ENCODE data around the gene SS18L1.

SS18L1 gene

DNA sequence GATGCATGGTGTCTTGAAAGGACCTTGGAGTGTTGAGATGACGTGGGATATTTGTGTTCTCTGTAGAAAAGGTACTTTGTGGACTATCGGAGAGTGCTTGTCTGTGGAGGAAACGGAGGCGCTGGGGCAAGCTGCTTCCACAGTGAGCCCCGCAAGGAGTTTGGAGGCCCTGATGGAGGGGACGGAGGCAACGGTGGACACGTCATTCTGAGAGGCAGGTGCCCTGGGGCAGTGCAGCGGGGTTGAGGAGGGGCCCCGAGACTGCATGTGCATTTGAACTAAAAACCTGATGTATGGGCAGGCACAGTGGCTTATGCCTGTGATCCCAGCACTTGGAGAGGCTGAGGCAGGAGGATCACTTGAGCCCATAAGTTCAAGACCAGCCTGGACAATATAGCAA, 52.2 kb downstream of the SS18L1 start:
- DNase-seq (ENCODE audit: low spot score): no peak

DNA sequence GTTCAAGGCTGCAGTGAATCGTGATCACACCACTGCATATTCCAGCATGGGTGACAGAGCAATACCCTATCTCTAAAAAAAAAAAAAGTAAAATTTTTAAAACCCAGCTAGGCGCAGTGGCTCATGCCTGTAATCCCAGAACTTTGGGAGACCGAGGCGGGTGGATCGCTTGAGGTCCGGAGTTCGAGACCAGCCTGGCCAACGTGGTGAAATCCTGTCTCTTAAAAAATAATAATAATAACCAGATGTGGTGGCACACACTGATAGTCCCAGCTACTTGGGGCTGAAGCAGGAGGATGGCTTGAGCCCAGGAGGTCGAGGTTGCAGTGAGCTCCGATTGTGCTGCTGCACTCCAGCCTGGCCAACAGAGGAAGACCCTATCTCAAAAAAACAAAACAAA, 52.7 kb downstream of the SS18L1 start:
- no peak for DNase-seq (ENCODE audit: low spot score)

DNA sequence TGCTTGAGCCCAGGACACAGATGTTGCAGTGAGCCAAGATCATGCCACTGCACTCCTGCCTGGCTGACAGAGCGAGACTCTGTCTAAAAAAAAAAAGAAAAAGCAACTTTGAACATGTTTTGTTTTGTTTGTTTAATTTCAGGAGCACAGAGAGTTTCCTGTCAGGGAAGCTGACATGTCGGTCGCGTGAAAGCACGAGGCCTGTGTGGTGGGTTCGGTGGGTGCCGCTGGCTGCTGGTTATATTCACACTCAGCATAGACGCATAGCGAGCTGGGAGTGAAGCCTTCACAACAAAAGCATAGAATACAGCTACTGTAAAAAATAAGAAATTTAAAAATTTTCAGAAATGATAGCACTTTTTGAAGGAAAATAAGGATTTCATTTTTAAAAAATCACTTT, 53.7 kb downstream of the SS18L1 start:
- no peak for DNase-seq (ENCODE audit: low spot score)

DNA sequence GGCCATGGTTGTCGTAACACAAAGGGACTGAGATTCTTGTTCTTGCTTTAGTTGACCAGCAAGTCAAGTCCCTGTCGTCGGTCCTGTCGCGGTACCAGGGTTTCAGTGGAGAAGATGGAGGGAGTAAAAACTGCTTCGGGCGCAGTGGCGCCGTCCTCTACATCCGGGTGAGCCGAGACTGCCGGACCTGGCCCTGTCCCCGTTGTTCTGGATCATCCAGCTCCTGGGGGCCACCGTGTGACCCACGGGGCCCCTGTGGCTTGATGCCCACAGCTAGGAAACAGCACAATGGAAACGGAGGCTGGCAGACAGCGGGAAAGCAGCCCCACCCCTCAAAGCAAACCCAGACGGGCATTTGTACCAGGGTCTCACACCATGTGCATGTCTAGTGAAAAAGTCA, 54.2 kb downstream of the SS18L1 start:
- DNase-seq (ENCODE audit: low spot score): no peak

DNA sequence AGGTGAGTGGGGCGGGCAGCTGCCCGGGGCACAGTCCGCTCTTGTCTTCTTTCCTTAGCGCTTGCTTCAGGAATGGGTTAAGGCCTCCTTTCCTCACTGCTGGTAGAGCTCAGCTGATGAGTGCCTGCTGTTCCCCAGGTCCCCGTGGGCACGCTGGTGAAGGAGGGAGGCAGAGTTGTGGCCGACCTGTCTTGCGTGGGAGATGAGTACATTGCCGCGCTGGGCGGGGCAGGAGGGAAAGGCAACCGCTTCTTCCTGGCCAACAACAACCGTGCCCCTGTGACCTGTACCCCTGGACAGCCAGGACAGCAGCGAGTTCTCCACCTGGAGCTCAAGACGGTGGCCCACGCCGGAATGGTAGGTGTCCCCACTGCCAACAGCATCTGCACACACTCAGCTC, 54.9 kb downstream of the SS18L1 start:
- DNase-seq (ENCODE audit: low spot score): no peak

DNA sequence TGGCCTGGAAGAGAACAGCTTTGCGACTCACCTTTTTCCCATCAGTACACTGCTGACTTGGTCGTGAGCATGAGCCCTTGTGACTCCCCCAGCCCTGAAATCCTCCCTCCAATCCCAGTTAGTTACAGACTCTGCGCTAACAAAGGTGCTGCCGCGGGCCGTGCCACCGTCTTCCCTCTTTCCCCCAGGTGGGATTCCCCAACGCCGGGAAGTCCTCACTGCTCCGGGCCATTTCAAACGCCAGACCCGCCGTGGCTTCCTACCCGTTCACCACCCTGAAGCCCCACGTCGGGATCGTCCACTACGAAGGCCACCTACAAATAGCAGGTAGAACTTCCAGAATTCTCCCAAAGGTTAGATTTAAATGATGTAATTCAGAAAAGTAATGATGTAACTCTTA, 55.4 kb downstream of the SS18L1 start:
- no peak for DNase-seq (ENCODE audit: low spot score)

DNA sequence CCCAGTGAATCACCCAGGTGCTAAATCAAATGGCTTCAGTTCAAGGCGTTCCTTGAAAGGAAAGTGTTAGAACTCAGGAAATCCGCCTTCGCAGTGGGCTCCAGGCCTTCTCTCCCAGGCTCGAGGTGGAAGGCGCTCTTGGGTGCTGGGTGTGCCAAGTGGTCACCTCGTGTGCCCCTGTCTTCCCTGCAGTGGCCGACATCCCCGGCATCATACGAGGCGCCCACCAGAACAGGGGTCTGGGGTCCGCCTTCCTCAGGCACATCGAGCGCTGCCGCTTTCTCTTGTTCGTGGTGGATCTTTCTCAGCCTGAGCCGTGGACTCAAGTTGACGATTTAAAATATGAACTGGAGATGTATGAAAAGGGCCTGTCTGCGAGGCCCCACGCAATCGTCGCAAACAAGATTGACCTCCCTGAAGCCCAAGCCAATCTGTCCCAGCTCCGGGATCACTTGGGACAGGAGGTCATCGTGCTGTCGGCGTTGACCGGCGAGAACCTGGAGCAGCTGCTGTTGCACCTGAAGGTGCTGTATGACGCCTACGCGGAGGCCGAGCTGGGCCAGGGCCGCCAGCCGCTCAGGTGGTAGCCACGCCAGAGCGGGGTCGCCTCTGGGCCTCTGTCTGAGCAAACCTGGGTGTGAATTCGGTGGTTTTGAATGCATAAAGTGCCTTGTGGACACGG, 57.1 kb downstream of the SS18L1 start:
- DNase-seq (ENCODE audit: low spot score): no peak

DNA sequence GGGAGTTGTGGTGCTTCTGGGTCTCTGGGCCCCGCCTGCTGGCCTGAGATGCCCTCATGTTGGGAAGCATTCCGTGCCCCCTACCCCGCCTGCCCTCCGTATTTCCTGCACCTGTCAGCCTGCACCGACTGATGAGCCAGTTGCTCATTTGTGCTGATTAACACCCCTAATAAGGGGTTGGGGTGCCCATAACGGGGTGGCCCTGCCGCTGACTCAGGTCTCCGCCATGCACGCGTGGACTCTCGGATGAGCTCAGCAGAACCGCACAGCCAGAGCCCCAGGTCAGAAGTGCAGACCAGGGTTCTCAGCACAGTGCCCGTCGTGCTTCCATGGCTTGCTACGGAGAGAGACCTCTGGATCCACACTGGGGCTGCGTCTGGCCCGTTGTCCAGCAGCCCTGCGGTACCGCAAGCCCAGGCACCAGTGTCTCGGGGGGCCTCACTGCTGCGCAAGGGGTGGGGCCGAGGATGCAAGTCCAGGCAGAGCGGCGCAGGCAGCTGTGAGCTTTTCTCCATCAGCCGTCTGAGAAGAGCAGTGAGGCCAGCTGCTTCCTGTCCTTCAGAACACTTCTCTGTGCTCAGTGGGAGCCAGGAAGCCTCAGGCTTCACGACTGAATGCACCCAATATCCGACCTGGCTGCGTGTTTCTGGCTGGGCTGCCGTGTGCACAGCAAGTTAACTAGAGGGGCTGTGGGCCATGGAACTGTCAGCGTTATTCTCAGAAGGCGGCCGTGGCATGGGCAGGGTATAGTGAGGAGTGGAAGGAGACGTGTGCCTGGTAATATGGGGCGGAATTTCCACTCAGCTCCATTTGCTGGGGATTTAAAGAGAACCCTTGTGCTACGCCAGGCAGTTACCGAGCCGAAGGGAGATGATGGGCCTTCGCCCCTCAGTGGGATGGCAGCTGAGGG, 57.9 kb downstream of the SS18L1 start:
- DNase-seq (ENCODE audit: low spot score): no peak

DNA sequence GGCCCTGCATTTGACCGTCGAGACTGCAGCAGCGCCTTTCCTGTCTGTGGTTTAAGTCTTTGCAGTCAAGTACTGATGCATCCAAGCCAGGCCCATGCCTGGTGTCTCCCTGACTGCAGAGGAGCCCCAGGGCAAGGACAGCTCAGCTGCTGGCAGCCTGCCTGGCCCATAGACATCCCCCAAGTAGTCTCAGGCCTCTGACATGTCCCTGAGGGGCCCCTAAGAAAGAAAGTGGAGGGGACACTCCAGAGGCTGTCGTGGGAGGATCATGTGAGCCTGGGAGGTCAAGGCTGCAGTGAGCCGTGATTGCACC, 58.5 kb downstream of the SS18L1 start:
- DNase-seq (ENCODE audit: low spot score): no peak

DNA sequence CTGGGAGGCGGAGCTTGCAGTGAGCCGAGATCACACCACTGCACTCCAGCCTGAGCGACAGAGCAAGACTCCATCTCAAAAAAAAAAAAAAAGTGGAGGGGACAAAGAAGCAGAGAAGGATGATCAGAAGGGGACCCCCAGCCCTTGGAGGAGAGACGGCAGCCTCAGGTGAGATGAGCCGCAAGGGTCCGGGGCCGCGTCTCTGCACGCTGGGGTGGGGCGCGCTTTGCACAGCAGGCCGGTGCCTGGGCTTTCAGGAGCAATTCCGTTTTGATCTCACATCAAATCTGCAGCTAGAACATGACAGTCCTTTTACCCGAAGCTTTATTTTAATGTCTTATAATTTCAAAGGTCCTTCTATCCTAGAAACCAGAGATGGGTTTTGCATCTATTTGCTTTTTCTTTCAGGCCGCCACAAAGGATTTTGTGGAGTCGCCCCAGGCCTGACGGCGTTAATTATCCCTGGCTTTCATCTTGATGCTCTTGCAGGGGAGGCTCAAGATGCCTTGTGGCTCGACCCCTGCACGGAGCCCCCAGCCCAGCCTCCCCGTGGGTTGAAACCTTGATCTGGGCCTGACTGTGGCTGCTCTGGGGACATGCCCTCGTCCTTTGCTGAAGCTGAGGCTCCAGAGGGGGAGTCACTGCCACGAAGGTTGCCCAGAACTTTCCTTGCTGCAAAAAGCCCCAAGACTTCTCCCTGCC, 59.3 kb downstream of the SS18L1 start:
- no peak for DNase-seq (ENCODE audit: low spot score)

DNA sequence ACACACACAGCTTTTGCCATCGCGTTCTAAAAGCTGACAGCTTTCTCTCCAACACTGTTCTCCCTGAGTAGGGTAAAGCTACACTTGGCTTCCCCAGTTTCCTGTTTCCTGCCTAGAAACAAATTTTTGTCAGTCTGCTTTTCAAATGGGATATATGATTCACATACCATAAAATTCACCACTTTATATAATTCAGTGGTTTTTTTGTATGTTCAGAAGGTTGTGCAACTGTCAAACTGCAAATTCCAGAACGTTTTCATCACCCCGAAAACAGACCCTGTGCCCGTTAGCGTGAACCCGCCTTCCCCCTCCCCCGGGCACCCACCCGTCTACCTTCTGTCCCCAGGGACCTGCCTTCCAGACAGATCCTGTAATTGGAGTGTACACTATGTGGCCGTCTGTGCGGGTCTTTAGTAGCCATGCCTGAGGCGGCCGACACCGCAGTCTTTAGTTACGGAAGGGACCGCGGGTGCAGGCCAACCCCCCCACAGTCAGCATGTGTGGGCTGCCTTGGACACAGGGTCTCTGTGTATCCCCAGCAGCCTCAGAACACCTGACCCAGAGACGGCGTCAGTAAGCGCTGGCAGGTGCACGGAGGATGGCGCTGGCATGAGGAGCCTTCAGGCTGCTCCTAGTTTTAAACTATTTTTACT, 59.9 kb downstream of the SS18L1 start:
- no peak for DNase-seq (ENCODE audit: low spot score)

DNA sequence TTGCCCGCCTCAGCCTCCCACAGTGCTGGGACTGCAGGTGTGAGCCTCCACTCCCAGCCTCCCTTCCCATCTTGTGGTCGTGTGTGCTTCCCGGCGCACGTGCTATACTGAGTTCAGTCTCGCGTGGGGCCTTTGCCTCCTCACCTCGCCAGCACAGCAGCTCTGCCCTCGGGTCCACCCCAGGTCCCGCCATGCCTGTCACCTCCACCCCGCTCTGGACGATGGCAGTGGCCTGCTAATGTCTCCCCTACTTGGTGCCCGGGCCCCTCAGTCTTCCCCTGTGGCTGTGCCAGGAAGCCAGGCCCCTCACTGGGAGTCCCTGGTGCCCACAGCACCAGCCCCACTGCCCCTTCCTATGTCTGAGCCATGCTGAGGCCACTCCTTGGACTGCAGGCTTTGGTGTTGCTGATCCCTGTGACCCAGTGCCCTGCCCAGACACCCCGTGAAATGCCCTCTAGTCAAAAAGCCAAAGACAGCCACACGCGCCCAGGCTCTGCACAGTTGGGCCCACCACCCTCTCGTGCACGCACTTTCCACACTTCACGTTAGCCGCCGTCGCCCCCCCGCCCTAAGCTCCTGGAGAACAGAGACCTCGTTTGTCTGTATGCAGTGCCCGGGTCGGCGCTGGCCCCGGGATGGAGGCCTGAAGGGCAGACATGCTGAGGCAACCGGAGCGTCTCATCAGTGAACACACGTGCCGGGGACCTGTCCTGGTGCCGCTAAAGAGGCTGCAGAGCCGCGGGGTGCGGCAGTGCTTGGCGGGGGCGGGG, 62.2 kb downstream of the SS18L1 start:
- DNase-seq (ENCODE audit: low spot score): no peak

DNA sequence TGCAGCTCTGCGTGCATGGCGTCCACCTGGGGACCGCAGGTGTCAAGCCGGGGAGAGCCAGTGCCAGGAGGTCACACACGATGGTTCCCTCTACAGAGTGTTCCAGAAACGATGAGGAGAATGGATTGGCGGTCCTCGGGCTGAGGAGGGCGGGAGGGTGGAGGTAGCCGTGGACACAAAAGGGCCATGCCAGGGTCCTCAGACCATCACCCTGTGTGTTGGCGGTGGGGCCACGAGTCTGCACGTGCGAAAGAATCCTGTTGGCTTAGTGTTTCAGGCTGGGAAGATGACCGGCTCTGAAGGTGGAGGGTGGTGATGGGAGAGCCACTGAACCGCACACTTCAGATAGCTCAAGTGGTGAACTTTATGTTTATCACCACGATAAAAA, 62.8 kb downstream of the SS18L1 start:
- DNase-seq (ENCODE audit: low spot score): no peak

DNA sequence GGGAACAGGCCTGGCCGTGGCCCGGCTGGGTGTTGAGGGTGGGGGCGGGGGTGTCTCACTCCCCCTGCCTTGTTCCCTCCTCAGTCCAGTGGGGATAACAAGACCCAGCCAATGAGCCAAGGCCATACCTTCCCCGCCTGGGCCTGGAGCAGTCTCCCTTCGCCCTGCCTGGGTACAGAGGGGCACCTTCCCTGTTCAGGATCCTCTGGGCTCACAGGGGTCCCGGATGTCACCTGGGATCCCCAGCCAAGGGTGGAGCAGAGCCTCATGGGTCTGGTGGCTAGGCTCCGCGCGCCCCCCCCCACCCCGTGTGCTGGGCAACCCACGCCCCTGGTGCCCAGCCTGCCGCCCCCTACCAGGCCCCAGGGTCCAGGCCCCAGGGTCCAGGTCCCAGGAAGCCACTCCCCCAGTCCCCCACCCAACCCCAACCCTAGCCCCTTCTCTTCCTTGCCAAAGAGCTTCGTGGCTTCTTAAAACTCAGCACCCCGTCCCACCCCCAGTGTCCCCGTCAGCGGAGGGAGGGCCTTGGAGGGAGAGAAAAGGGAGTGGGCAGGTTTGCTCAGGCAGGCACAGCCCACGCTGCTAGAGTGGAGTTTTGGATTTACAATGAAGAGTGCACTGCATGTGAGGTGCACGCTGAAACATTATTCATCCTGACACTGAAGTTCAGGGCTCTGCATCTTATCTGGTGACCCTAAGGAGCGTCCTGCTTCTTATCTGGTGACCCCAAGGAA, 64.7 kb downstream of the SS18L1 start:
- no peak for DNase-seq (ENCODE audit: low spot score)

DNA sequence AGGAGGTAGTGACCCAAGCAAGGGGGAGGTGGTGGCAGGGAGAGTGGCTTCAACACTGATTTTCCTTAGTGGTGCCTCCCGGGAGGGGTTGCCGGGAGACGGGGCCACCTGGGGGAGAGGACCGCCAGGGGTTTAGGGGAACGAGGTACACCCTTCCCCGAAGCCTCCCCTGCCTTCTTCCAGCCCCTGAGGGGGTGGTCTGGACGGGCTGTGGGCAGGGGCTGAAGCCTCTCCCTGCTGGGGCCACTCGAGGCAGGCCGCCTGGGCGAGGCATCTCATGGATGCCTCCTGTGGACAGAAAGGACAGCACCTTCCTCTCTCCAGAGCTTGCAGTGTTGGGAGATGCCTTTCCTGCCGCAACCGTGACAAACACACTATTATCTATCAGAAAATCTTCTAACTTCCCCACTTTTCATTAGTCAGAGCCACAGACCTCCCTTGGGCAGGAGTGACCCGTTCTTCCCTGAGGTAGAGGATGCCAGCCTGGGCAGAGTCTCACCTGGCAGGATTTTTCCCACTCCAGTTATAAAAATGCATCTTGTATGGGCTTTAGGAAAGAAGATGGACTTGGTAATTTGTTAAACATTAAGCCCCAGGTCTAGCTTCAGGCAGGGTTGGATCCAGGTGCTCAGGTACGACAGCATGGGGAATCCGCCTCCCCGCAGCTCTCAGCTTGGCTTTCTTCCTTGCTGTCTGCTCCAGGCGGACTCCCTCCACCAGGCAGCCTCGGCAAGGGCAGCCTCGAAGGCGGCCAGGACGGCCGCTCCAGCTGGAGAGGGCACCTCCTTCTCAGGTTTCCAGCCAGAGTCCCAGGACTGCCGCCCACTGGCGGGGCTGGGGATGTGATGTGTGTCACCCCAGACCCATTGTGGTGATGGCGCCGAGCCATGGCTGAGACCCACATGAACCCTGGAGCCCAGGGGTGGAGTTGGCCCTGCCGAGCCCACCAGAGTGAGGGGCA, 65.5 kb downstream of the SS18L1 start:
- DNase-seq (ENCODE audit: low spot score): no peak

DNA sequence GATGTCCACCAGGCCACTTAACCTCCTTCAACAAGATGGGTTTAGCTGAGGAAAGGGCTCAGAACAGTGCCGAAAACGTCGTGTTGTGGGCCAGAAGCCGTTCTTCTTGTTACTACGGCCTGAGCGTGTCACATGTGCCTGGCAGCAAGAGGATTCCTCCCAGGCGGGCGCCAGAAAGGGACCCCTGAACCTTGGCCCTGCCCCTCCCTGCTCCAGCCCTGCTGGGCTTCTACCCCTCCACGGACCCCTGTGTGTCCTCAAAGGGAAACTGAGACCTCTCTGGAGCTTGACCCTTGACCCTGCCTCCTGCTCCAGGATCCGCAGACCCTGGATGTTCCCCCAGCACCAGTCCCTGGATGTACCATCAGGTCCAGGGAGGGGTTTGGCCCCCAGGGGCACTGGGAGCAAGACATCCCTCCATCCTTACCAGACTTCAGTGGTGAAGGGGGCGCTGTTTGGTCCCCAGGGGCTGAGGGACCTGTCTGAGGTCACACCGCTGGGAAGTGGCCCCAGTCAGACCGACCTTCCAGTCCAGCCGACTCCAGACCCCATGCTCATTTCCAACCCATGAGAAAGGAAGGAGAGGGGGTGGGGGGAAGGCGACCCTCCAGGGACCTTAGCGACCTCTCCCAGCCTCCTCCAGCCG, 66.4 kb downstream of the SS18L1 start:
- DNase-seq (ENCODE audit: low spot score): no peak

DNA sequence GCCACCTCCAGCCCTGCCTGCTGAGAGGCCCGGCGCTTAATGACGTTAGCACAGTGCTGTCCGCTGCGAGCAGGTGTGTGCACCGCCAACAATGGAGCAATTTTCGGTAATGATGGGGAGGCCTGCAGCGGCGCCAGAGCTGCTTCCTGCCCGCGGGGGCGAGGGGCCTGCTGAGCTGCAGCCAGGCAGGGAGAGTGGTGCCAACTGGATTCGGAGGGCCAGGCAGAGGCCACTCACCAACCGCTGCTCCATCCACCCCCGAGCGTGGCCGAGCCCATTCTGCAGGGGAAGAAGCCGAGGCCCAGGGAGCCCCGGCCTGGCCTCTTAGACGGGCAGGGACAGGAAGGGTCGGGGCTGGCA, 66.9 kb downstream of the SS18L1 start:
- DNase-seq (ENCODE audit: low spot score): no peak

DNA sequence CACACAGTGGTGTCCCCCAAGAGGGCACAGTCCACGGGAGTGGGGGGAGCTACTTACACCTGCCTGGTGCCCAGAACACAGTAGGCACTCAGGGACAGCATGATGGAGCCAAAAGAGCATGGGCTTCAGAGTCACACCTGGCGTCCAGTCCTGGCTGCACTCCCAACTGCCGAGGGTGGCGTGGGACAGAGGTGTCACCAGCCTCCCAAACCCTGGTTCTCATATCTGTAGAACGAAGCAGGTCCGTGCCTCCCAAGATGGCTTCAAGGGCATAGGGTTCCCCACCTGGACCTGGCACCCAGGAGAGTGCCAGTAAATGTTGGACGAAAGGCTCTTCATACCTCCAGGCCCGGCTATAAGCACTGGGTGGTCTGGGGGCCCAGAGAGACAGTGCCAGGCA, 67.6 kb downstream of the SS18L1 start:
- DNase-seq (ENCODE audit: low spot score): no peak

DNA sequence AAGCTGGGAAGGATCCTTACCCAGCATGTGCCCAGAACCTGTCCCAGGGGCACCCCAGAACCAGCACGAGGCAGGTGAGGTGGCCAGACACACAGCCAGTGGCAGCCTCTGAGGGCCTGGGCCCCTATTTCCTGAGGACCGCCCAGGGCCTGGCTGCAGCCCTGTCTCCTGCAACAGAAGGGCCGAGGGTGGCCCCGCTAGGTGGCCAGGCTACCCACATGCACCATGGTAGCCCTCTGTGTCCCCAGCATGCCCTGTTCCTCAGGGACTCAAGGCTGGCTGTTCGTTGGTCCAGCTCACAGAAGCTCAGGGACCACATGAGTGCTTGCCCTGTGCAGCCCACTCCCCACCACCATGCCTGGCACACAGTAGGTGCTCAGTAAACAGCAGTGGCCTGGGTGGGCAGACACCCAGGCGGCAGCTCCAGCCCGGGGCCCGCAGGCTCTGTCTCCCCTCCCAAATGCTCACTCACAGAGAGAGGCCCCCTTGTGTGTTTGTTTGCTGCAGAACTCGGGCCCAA, 68.3 kb downstream of the SS18L1 start:
- DNase-seq (ENCODE audit: low spot score): no peak

Measured in hepatic stellate cell (primary cell).